Measurements from ENCODE around the gene KRT34. TPM values are rescaled to one million over a fixed set of nuclear protein-coding genes. Genes with fewer than 3 reads are reported as not detected.
"Not testable (repeated sequence)": the region's sequence is repeated elsewhere in the genome, so short reads cannot be mapped to it uniquely, and the experiment has no call there.

The KRT34 gene
- not detected for total RNA-seq (2013)
- not detected for polyA plus RNA-seq
- not detected in 2 replicates for polyA minus RNA-seq
- total RNA-seq: 0 to 0.15 (median 0) reads per million in 11 experiments

DNA sequence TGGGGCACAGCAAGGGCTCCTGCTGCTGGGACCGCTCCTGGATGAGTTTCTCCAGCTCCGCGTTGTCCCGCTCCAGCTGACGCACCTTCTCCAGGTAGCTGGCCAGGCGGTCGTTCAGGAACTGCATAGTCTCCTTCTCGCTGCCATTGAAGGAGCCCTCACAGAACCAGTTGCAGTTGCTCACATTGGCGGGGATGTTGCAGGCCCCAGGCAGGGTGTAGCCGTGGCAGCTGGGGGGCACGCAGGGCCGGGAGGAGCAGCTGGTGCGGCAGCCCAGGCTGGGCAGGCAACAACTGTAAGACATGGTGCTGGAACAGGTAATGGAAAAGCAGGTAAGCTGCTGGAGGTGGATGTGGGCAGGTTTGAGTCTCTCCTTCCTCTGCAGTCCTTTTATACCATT is at the start of gene KRT34:
KRT34 (minus strand) TSS at position 364 of the 400 bp plus-strand sequence; CDS start at position 304, 60 bp downstream.
- WGBS (ENCODE audit: insufficient coverage): no CpG with 5 or more reads among the region's 13 CpGs
- DNase-seq; H3K27me3 ChIP-seq (ENCODE audit: control insufficient read depth in 2 of 2, insufficient read depth in 2 of 2, low read length in 2 of 2); H3K4me3 ChIP-seq (replicated peaks in 1 of 3; ENCODE audit: low read depth in 2 of 3, low read length in 3 of 3); H3K27ac ChIP-seq (ENCODE audit: low read depth in 1 of 2, low read length in 2 of 2); H3K4me1 Mint-ChIP-seq; H2AFZ ChIP-seq (ENCODE audit: insufficient read depth, low read depth, low read length, poor library complexity, severe bottlenecking); H3K9me3 ChIP-seq (replicated peaks in 1 of 2; ENCODE audit: control insufficient read depth in 1 of 2, insufficient read depth in 1 of 2, low read length in 2 of 2); H3K36me3 ChIP-seq (replicated peaks in 1 of 2; ENCODE audit: control insufficient read depth in 1 of 2, insufficient read depth in 2 of 2, low read length in 2 of 2); intact Hi-C loops (cut with micrococcal nuclease); H3K9ac ChIP-seq (ENCODE audit: insufficient read depth, low read length, poor library complexity, severe bottlenecking); H3K79me2 ChIP-seq (ENCODE audit: insufficient read depth, low read length); H3K4me3 Mint-ChIP-seq; H3K4me1 ChIP-seq (ENCODE audit: control insufficient read depth in 1 of 2, insufficient read depth in 2 of 2, low read length in 2 of 2); H3K4me2 ChIP-seq (replicated peaks; ENCODE audit: extremely low read depth, low read length, poor library complexity, severe bottlenecking); H4K20me1 ChIP-seq (ENCODE audit: insufficient read depth, low read length); H3K36me3 Mint-ChIP-seq: not testable (repeated sequence)
- Mint-ChIP-seq H3K27ac (peak within 1 kb of the TSS in 1 of 7 donors; percentile 32), H3K9me3 (peaks cover 3 to 12% (median 7%) of the 10 kb centered on the region in 7 donors), H3K27me3 (ENCODE audit: low read depth in 3 of 3) (peaks cover 3 to 16% (median 15%) of the 10 kb centered on the region in 3 donors)

DNA sequence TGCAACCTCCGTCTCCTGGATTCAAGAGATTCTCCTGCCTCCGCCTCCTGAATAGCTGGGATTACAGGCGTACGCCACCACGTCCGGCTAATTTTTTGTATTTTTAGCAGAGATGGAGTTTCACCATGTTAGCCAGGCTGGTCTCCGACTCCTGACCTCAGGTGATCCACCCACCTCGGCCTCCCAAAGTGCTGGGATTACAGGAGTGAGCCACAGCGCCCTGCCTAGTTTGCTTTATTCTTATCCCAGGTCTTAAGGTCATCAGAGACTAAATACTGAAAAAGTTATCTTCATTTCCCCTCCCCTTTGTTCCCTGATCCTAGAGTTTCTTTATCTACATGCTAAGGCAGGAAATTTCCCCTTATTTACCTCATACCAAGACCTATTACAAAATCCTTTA is 48.3 kb upstream of the KRT34 start:
- H3K79me2 ChIP-seq (ENCODE audit: insufficient read depth, low read length); H3K36me3 Mint-ChIP-seq; DNase-seq; H3K9me3 Mint-ChIP-seq; H3K4me2 ChIP-seq (replicated peaks; ENCODE audit: extremely low read depth, low read length, poor library complexity, severe bottlenecking); H3K27me3 ChIP-seq (ENCODE audit: control insufficient read depth in 2 of 2, insufficient read depth in 2 of 2, low read length in 2 of 2); H3K36me3 ChIP-seq (replicated peaks in 1 of 2; ENCODE audit: control insufficient read depth in 1 of 2, insufficient read depth in 2 of 2, low read length in 2 of 2); H3K4me1 Mint-ChIP-seq; H3K9me3 ChIP-seq (replicated peaks in 1 of 2; ENCODE audit: control insufficient read depth in 1 of 2, insufficient read depth in 1 of 2, low read length in 2 of 2); H3K9ac ChIP-seq (ENCODE audit: insufficient read depth, low read length, poor library complexity, severe bottlenecking); H3K27ac Mint-ChIP-seq; H3K4me3 ChIP-seq (replicated peaks in 1 of 3; ENCODE audit: low read depth in 2 of 3, low read length in 3 of 3); intact Hi-C loops (cut with micrococcal nuclease); H4K20me1 ChIP-seq (ENCODE audit: insufficient read depth, low read length); H2AFZ ChIP-seq (ENCODE audit: insufficient read depth, low read depth, low read length, poor library complexity, severe bottlenecking); H3K4me3 Mint-ChIP-seq; H3K27ac ChIP-seq (ENCODE audit: low read depth in 1 of 2, low read length in 2 of 2); H3K4me1 ChIP-seq (ENCODE audit: control insufficient read depth in 1 of 2, insufficient read depth in 2 of 2, low read length in 2 of 2): not testable (repeated sequence)
- WGBS (ENCODE audit: insufficient coverage): 95% methylated on average over 3 of the region's 9 CpGs
- H3K27me3 Mint-ChIP-seq (ENCODE audit: low read depth in 3 of 3): peaks cover 4 to 12% (median 6%) of the 10 kb centered on the region in 3 donors

DNA sequence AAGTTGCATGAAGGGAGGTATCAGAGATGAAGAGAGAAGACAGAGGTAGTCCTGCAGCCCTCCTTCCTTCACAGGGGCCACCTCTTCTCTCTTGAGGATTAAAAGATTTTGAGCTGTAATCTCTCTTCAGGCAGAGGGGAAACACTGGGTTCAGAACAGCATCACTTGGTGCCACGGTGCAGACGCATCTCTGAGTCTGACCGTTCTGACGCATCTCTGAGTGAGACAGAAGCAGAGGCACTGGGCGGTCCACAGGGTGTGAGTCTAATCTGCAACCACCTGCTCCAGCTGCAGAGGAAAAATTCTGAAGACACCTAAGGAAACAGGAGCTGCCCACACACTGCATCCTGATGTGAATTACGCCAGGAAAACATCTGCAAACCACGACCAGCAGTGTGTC is 47.6 kb upstream of the KRT34 start:
- H3K36me3 ChIP-seq (replicated peaks in 1 of 2; ENCODE audit: control insufficient read depth in 1 of 2, insufficient read depth in 2 of 2, low read length in 2 of 2): no peaks in the 10 kb centered on the region
- Mint-ChIP-seq H3K9me3 (no peaks in the 10 kb centered on the region), H3K36me3 (no peaks in the 10 kb centered on the region), H3K4me1 (peaks cover 5% of the 10 kb centered on the region), H3K27ac (no peak overlapping the region), H3K4me3 (peak overlapping the region in 1 of 2 donors; percentile 26), H3K27me3 (ENCODE audit: low read depth in 3 of 3) (peaks cover 4 to 12% (median 6%) of the 10 kb centered on the region in 3 donors)
- no peaks in the 10 kb centered on the region for H4K20me1 ChIP-seq (ENCODE audit: insufficient read depth, low read length)
- no peaks in the 10 kb centered on the region for H3K9me3 ChIP-seq (replicated peaks in 1 of 2; ENCODE audit: control insufficient read depth in 1 of 2, insufficient read depth in 1 of 2, low read length in 2 of 2)
- 82% methylated on average over 5 of the region's 7 CpGs for WGBS (ENCODE audit: insufficient coverage)
- DNase-seq: no peak
- no peaks in the 10 kb centered on the region for H3K4me1 ChIP-seq (ENCODE audit: control insufficient read depth in 1 of 2, insufficient read depth in 2 of 2, low read length in 2 of 2)
- H3K4me2 ChIP-seq (replicated peaks; ENCODE audit: extremely low read depth, low read length, poor library complexity, severe bottlenecking): no peak overlapping the region
- TF ChIP-seq, protein P1, sequence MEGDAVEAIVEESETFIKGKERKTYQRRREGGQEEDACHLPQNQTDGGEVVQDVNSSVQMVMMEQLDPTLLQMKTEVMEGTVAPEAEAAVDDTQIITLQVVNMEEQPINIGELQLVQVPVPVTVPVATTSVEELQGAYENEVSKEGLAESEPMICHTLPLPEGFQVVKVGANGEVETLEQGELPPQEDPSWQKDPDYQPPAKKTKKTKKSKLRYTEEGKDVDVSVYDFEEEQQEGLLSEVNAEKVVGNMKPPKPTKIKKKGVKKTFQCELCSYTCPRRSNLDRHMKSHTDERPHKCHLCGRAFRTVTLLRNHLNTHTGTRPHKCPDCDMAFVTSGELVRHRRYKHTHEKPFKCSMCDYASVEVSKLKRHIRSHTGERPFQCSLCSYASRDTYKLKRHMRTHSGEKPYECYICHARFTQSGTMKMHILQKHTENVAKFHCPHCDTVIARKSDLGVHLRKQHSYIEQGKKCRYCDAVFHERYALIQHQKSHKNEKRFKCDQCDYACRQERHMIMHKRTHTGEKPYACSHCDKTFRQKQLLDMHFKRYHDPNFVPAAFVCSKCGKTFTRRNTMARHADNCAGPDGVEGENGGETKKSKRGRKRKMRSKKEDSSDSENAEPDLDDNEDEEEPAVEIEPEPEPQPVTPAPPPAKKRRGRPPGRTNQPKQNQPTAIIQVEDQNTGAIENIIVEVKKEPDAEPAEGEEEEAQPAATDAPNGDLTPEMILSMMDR (IDR thresholded peaks at IDR 0.05): no peak
- H3K79me2 ChIP-seq (ENCODE audit: insufficient read depth, low read length): no peaks in the 10 kb centered on the region
- intact Hi-C loops (cut with micrococcal nuclease): no loop called here
- no peaks in the 10 kb centered on the region for H3K27me3 ChIP-seq (ENCODE audit: control insufficient read depth in 2 of 2, insufficient read depth in 2 of 2, low read length in 2 of 2)
- H3K4me3 ChIP-seq (replicated peaks in 1 of 3; ENCODE audit: low read depth in 2 of 3, low read length in 3 of 3): no peak overlapping the region
- H3K27ac ChIP-seq (ENCODE audit: low read depth in 1 of 2, low read length in 2 of 2): no peak overlapping the region
- H2AFZ ChIP-seq (ENCODE audit: insufficient read depth, low read depth, low read length, poor library complexity, severe bottlenecking): no peak overlapping the region
- H3K9ac ChIP-seq (ENCODE audit: insufficient read depth, low read length, poor library complexity, severe bottlenecking): no peak overlapping the region

All from CD14-positive monocyte (primary cell).